Pancreas (tissue), 10 donors: ENCODE data around the gene HADHA. TPM values are rescaled to one million over a fixed set of nuclear protein-coding genes. Genes with fewer than 3 reads are reported as not detected.

ENCODE experiments used
- ATAC-seq, 4 donors: fragments of 200-7000 bp; cut with Tn5 transposase; one replicate each; pipeline versions ENCODE4 v1.8.0 to v1.9.1; 2020; ENCODE audit warnings: mild to moderate bottlenecking in 4 of 4, moderate library complexity in 4 of 4
- DNase-seq, 6 donors: peaks; one replicate each; pipeline ENCODE4 v3.0.0-alpha.2; 2020
- FAIRE-seq: peaks from 2 replicates; lab custom pipeline; 2012; peaks lifted over from hg19 to GRCh38; lab: Jason Lieb, UNC
- H3K27ac ChIP-seq, 4 donors: fragments of 200-600 bp; sonication (generic); 1 replicate in 3 of 4; 2 replicates in 1 of 4; pipeline versions ENCODE4 v1.5.0 to v1.8.0; 2020
- H3K27me3 ChIP-seq, 4 donors: fragments of 200-600 bp; one replicate each; pipeline ENCODE4 v1.8.0; 2021
- H3K36me3 ChIP-seq, 3 donors: fragments of 200-600 bp; sonication (generic) in 1 of 3; one replicate each; pipeline versions ENCODE4 v1.5.0 to v1.8.0; 2020 to 2021
- H3K4me1 ChIP-seq, 3 donors: fragments of 200-600 bp; one replicate each; pipeline ENCODE4 v1.8.0; 2021
- H3K4me3 ChIP-seq, 4 donors: fragments of 200-600 bp; sonication (generic) in 2 of 4; one replicate each; pipeline versions ENCODE4 v1.5.0 to v1.8.0; 2020 to 2021
- H3K9me3 ChIP-seq, 4 donors: fragments of 200-600 bp; one replicate each; pipeline ENCODE4 v1.8.0; 2021
- WGBS, 2 donors: extraction: QIAGEN DNeasy Blood & Tissue Kit; methylation state at CpG; one replicate each; pipeline ENCODE4 v1.1.7; 2013; 5-methylcytosine and 5-hydroxymethylcytosine counted together
- intact Hi-C, 3 donors: fragments of 100-400 bp; cut with DNase I; formaldehyde crosslinking; loops; one replicate each; pipeline versions ENCODE4 v1.11.1 to v1.14.2; 2022
- polyA plus RNA-seq, 2 donors: library from polyadenylated mRNA; stranded (reverse); fragments of 200-250 nt; gene quantifications; one replicate each; pipeline ENCODE4 v1.2.3, GENCODE V29; 2013
- total RNA-seq, 6 donors: library from RNA; stranded (reverse); fragmentation: NEBNext Ultra II Directional in 4 of 6; extraction: Animal tissue kit (Norgen Biotek cat#: 25700) in 4 of 6; gene quantifications; one replicate each; pipeline versions ENCODE4 v1.2.1 to v1.2.4, GENCODE V29; 2021 to 2023
- TF ChIP-seq, protein P1 (sequence below), 4 donors: fragments of 200-600 bp; sonication (generic) in 3 of 4; IDR thresholded peaks; one replicate each; pipeline versions ENCODE4 v1.5.0 to v1.8.0; 2021; ENCODE audit warnings: antibody characterized with exemption in 4 of 4
- donor health status: healthy with polysubstance abuse.
- donor health status: DM: no; HTN: no; CAD: no; lungs with moderate emphysema.
- donor health status: DM: no; HTN: no; CAD: no.
- donor health status: control.
- donor health status: control.
- donor health status: Bipolar disorder and iron deficiency.
- donor health status: DM: yes; HTN: yes; CAD: no.
- donor health status: DM: no; HTN: no; CAD: no.
- donor health status: DM: no; HTN: no; CAD: no.
- donor health status: DM: yes; HTN: yes; CAD: no.

The HADHA gene
- total and polyA plus RNA-seq, 8 donors, result 32.1 to 89.6 (median 67.6) TPM

GRCh38 chr2:26284132-26284531 lies 39.7 kb upstream of the HADHA start:
- Histone ChIP-seq H3K36me3 (peaks cover 4 to 58% (median 12%) of the 10 kb centered on the region in 3 donors), H3K4me3 (no peak overlapping the region), H3K4me1 (no peaks in the 10 kb centered on the region), H3K27me3 (no peaks in the 10 kb centered on the region), H3K9me3 (no peaks in the 10 kb centered on the region), H3K27ac (no peak overlapping the region)
- intact Hi-C loops, result no loop called here
- WGBS, 2 donors, result 96 to 100% methylated on average over 3 of the region's 3 CpGs
- TF ChIP-seq, protein P1, sequence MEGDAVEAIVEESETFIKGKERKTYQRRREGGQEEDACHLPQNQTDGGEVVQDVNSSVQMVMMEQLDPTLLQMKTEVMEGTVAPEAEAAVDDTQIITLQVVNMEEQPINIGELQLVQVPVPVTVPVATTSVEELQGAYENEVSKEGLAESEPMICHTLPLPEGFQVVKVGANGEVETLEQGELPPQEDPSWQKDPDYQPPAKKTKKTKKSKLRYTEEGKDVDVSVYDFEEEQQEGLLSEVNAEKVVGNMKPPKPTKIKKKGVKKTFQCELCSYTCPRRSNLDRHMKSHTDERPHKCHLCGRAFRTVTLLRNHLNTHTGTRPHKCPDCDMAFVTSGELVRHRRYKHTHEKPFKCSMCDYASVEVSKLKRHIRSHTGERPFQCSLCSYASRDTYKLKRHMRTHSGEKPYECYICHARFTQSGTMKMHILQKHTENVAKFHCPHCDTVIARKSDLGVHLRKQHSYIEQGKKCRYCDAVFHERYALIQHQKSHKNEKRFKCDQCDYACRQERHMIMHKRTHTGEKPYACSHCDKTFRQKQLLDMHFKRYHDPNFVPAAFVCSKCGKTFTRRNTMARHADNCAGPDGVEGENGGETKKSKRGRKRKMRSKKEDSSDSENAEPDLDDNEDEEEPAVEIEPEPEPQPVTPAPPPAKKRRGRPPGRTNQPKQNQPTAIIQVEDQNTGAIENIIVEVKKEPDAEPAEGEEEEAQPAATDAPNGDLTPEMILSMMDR (IDR thresholded peaks at IDR 0.05), result no peak
- FAIRE-seq (no peak), ATAC-seq (no peak), DNase-seq (no peak)

DNA sequence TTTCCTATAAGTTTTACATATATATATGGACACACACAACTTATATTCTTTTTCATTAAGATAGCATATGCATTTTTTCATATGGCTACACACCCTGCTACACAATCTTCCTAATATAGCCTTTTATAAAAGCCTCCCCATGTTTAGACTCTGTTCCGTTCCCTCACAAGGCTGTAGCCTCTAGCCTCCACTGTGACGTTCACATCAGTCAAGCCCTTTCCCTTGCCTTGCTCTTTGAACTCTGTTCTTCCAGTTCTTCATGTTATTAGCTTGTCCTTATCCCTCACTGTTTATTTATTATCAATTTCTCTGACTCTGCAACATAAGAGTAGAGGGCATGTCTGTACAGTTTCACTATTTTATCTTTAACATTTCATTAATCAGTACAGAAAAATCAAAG lies 39.2 kb upstream of the HADHA start:
- 79 to 87% methylated on average over 2 of the region's 2 CpGs for WGBS, 2 donors
- no peak overlapping the region for H3K4me3 ChIP-seq
- no peaks in the 10 kb centered on the region for H3K4me1 ChIP-seq
- FAIRE-seq (no peak), DNase-seq (no peak), ATAC-seq (no peak)
- H3K9me3 ChIP-seq, result no peaks in the 10 kb centered on the region
- no peak overlapping the region for H3K27ac ChIP-seq
- TF ChIP-seq, protein P1 (IDR thresholded peaks at IDR 0.05), result no peak
- intact Hi-C loops, result no loop called here
- H3K27me3 ChIP-seq, result no peaks in the 10 kb centered on the region
- H3K36me3 ChIP-seq, result peaks cover 4 to 62% (median 12%) of the 10 kb centered on the region in 3 donors

DNA sequence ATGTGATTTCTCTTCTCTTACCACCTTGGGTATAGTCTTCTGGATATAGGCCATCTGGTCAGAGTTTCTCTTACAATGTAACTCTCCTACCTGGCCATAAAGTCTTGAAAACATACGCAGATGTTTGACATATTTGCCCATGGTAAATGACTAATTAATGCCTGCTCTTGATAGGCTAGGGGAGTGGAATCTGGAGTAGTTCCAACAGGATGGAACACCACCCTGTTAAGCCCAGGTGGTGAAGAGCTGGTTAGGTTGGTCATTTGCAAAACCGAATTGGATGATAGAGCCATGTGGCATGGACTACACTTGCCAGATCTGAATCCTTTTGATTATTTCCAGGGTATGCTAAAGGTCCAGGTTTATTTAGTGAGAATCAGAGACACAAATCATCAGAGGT lies 36.8 kb upstream of the HADHA start:
- FAIRE-seq (no peak), DNase-seq (no peak), ATAC-seq (no peak)
- no peak overlapping the region for H3K4me3 ChIP-seq
- intact Hi-C loops, result no loop called here
- H3K9me3 ChIP-seq, result no peaks in the 10 kb centered on the region
- H3K27ac ChIP-seq, result no peak overlapping the region
- WGBS, 2 donors, result 56 to 57% methylated on average over 2 of the region's 2 CpGs
- peaks cover 4 to 72% (median 12%) of the 10 kb centered on the region in 3 donors for H3K36me3 ChIP-seq
- peaks cover 0 to 3% (median 0%) of the 10 kb centered on the region in 3 donors for H3K4me1 ChIP-seq
- H3K27me3 ChIP-seq, result no peaks in the 10 kb centered on the region
- TF ChIP-seq, protein P1 (IDR thresholded peaks at IDR 0.05), result no peak

DNA sequence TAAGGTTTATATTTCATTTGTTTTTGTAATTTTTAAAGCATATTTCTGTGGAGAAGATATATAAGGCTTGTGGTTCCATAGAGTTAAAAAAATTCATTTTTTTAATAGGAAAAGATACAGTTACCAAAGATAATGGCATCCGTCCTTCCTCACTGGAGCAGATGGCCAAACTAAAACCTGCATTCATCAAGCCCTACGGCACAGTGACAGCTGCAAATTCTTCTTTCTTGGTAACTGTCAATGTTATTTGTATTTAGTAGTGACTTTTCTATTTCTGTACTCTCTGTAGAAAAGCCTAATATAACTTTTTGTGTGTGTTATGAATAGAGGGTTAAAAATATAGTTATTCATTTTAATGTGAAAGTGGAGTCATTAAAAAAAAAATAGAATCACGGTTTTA lies 35.5 kb upstream of the HADHA start:
- 90 to 92% methylated on average over 3 of the region's 3 CpGs for WGBS, 2 donors
- H3K27me3 ChIP-seq, result no peaks in the 10 kb centered on the region
- FAIRE-seq, result no peak
- no peak for DNase-seq
- no peak overlapping the region for H3K4me3 ChIP-seq
- no peak for ATAC-seq
- TF ChIP-seq, protein P1 (IDR thresholded peaks at IDR 0.05), result no peak
- peaks cover 4 to 67% (median 9%) of the 10 kb centered on the region in 3 donors for H3K36me3 ChIP-seq
- no peak overlapping the region for H3K27ac ChIP-seq
- no peaks in the 10 kb centered on the region for H3K9me3 ChIP-seq
- peaks cover 4 to 16% (median 9%) of the 10 kb centered on the region in 3 donors for H3K4me1 ChIP-seq
- intact Hi-C loops, result no loop called here

- H3K4me1 ChIP-seq, result peaks cover 25 to 34% (median 29%) of the 10 kb centered on the region in 3 donors
- TF ChIP-seq, protein P1 (IDR thresholded peaks at IDR 0.05), result no peak
- no peak for DNase-seq
- no peak for ATAC-seq
- FAIRE-seq, result no peak
- no peak overlapping the region for H3K27ac ChIP-seq
- H3K9me3 ChIP-seq, result no peaks in the 10 kb centered on the region
- intact Hi-C loops, result no loop called here
- H3K36me3 ChIP-seq, result peaks cover 0 to 40% (median 0%) of the 10 kb centered on the region in 3 donors
- no peaks in the 10 kb centered on the region for H3K27me3 ChIP-seq
- 81 to 82% methylated on average over 4 of the region's 4 CpGs for WGBS, 2 donors
- H3K4me3 ChIP-seq, result no peak overlapping the region
Measured at GRCh38 chr2:26276484-26277227, 32.2 kb upstream of the HADHA start.
